Bone marrow (tissue), 2 donors: ENCODE results near the gene DENND2A.
A peak's percentile ranks its signal among the peaks of the same experiment; 100 is the strongest.
"Not testable (repeated sequence)": the region's sequence is repeated elsewhere in the genome, so short reads cannot be mapped to it uniquely, and the experiment has no call there.

Experiments
- DNase-seq, 2 donors: peaks; one replicate each; lab custom pipeline; 2025; lab: John Stamatoyannopoulos, UW

Gene DENND2A

DNA sequence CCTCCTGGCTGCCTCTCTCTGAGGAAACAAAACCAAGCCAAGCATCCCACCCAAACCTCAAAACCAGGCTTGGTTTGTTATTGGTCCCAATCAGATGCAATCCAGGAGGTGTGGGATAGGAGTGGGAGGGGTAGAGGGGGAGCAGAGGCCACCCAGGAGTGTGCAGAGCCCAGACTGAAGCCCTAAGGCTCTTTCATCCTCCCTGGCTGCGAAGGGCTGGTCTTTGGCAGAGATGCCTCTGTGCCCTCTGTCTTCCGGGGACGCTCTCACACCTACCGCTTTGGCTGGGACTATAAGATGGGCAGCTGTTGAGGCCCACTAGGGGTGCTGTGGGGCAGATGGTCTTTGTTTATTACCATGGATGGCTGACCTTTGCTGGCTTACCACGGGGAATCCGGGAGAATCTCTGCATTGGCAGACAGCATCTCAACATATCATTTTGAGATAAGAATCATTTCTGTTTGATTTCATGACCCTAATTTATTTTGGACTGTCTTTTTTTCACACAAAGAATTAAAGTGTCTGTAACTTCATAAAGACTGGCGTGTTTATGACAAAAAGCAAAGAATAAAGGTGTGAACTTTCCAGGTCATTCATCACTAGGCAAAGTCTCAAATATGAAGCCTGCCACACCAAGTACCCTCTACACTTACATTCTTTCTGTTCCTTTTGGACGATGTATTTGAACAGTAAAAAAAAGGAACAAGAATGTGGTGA lies 6.5 kb upstream of the DENND2A start:
- DNase-seq = peak in 1 of 2 donors; percentile 31

DNA sequence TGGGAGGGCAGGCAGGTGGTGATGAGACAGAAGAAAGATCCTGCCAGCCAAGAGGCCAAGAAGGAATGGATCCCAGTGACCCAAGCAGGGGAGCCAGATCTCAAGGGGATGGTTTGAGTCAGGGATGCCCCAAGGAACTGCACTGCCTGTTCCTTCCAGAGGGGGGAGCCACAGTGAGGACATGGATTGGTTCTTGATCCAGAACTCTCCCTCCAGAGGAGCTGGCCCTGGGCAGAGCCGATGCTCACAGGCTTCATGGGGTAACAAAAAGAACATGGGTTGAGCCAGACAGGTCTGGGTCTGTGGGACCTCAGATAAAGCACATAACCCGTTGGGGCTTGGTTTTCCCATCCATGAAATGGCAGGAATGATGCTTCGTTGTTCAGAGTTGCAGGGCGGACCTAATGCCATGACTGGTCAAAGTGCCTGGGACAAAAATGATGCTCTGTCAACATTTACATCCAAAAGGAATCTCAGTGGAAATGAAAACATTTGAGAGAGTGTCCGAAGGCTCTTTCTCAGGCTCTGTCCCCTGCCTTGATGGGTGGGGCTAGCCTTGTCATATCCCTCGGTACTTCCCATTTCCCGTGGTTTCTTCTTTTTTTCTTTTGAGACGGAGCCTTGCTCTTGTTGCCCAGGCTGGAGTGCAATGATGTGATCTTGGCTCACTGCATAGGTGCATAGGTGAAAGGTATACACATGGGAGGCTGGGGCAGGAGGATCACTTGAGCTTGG lies 4.7 kb upstream of the DENND2A start:
- no peak for DNase-seq

DNA sequence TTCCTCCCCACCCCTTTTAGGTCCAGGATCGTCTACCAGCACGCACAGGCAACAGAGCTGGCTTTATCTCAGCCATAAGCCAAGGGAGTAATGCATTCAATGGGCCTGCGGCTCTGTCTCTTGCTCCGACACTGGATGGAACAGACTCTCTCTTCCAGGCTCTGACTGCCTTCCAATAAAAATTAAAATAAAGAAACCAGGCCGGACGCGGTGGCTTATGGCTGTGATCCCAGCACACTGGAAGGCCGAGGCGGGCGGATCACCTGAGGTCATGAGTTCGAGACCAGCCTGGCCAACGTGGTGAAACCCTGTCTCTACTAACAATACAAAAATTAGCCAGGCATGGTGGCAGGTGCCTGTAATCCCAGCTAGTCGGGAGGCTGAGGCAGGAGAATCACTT lies 4.1 kb upstream of the DENND2A start:
- not testable (repeated sequence) for DNase-seq

DNA sequence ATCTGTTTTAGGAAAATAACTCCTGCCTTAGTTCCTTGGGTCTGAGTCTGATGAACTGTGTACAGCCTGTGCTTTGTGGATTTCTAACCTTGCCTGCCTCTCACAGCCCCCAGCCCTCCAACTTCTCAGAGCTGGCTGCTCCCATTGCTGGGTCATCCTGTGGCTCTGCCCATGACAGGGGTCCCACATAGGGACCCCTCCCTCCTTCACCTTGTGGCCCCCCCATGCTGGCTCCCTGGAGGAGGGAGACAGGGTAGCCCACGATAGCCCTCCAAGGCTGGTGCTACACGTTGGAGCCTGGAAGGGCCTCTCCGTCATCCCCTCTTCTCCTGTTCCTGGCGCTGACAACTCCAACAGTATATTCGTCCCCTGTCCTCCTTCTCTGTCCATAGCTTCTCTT lies 2.8 kb upstream of the DENND2A start:
- DNase-seq = no peak

DNA sequence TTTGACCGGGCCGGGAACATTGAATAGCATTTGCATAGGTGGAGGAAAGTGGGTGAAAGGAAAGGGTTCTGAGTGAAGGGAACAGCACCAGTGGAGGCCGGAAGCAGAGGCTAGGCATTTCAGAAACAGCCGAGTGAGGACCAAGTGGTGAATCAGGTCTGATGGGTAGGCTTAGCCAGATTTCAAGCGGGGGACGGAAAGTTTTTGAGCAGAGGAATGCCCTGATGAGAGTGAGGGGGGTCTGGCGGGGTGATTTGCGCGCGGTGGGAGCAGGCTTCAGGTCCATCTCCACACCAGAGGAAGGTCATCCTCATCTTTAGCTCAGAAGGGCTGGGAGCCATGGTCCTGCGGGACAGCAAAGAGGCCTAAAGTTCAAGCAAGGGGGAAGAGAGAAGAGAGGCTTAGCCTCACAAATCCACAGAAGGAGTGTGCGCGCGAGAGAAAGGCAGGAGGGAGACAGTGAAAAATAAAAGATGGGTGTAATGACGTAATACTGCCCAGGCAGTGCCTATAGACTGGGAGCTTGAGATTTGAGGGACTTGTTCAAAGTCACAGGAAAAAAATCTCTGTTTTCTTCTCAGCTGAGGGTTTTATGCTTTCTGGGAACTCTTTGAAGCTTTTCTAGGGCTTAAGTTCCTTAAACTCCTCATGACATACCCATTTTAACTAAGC lies 1.0 kb upstream of the DENND2A start:
- DNase-seq = no peak

DNA sequence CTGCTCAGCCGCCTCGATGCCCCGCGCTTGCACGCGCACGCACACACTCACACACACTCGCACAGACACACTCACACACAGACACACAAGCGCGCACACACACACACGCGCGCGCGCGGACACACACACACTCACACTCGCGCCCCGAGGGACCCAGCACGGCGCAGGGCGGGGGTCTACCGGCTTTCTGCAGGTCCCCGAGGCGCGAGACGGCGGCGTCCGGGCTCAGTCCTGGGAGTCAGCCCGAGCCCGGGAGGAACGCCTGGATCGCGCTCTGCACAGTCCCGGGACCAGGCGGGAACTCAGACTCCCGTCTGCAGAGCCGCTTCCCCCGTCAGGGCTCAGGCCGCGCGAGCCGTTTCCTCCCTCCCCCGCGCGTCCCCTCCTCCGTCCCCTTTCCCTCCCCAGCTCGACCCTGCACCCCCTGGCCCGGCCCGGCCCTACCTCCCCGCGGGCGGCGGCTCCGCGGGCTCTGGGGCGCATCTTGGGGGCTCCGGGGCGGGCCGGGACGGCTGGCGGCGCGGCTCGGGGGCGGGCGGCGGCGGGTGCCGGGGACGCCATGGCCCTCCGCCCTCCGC lies 464 bp downstream of the DENND2A start:
- no peak for DNase-seq

DNA sequence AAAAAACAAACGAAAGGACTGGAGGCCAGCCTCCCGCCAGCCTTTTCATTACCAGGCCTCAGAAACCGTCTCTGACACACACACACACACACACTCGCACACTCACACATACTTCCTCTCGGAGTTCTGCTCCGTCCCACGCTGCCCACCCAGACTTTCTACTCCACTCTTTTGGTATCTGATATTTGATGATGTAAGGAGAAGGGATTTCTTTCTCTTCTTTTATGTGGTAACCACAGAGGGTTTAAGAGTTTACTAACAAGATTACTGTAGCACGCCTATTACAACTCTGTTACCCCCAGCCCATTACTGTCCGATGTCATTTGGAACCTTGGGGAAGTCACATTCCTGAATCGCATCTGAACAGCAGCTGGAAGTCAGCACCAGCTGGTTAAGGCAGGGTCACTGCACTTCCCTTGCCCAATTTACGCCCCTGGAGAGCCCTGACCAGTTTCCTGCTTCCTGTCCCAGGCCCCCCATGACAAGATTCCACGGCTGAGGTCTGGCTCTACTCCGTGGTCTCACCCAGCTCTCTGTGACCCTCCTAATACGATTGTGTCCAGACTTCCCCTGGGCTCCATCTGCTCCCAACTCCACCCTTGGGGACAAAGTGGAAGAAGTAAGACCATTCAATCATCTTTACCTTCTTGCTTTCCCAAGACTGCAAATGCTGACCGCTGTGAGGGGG lies 1.1 kb downstream of the DENND2A start:
- DNase-seq = peak in 1 of 2 donors; percentile 26

DNA sequence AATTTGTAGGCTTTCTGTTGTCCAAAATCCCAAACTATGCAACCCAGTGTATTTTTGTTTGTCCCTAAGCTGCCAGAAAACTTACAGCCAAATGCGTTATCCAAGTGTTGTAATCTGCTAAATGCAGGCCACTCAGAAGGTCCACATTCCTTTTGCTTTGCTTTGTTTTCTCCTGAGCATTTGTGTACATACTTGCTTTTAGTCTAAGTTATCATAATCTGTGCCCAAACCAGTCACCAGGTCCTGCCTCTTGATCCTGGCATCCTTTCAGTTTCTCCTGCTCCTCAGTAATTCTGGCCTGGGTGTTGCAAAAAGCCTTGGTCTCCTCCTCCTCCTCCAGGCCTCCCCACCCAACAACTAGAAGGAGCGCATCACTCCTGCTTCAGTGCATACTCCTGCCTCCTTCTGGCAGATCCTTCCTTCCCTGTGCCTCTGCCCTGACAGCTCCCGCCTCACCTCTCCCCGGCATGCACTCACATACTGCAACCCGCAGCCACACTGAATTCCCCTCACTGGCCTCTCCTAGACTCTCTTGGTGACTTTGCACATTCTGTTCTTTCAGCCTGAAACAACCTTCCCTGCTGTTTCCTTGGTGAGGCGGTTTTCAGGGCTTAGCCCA lies 2.3 kb downstream of the DENND2A start:
- no peak for DNase-seq

DNA sequence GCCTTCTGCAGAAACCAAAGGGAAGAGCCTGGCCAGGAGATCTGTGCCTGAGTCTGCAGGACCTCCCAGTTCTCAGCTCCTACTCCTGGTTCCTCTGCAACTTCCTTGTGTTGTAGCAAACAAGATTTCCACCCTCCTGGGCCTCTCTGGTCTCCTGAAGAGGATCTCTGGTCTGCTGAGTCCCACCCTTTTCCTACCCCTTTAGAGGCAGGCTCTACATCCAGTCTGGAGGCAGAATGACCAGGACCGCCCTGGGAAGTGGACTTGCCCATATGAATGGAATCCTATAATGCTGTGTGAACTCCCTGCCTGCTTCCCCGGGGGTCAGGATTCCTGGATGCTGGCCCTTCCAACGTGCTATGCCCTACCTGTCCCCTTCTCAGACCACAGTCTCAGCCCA lies 3.2 kb downstream of the DENND2A start:
- DNase-seq = no peak

DNA sequence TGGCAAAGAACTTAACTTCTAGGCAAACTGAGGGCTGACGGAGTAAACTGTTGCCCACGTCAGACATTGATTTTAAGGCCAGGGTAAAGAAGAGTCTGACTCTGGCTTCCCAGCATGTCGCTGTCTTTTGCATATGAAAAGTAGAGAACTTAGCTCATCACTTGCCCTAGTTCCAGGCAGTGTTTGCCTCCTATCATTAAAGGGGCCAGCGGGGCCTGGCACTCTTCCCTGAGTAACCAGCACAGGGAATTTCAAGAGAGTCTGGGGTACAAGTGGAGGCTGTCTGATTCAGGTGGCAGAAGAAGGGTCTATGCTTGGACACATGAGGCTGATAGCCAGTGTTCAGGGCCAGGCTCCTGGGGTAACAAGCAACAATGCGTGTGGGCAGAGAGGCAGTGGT lies 4.8 kb downstream of the DENND2A start:
- no peak for DNase-seq

DNA sequence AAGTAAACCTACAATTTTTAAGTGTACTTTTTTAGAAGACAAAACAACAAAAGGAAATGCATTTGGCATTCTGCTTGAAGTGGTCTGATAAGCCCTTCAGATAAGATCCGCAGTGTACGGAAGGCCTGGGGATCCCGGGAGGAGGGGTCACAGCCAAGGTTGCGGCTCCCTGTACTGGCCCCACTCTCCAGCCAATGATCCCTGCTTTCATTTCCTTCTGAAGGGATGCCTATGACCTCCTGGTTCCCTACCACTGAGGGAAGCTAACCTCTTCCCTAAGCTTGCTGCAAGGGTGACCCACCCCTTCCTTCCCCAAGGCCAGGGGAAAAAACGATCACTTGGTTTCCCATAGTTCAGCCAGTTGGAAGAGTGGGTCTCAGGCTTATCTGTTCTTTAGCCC lies 5.3 kb downstream of the DENND2A start:
- DNase-seq = no peak

DNA sequence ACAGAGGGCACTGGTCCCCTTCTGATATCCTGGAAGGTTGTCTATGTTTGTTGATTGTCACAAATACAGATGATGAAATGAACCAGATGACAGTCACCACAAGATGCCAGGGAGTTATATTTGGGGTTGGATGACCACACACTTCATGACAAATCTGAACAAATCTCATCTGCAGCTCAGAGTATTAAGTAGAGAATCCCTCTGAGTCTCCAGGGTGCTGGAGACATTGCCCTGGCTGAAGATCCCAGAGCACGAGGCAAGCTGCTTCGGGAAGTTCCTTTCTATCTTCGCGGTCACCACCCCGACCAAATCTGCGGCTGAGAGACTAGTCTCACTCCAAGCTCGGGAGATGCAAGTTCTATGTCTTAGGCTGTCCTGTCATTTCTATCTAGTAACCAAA lies 9.0 kb downstream of the DENND2A start:
- no peak for DNase-seq

DNA sequence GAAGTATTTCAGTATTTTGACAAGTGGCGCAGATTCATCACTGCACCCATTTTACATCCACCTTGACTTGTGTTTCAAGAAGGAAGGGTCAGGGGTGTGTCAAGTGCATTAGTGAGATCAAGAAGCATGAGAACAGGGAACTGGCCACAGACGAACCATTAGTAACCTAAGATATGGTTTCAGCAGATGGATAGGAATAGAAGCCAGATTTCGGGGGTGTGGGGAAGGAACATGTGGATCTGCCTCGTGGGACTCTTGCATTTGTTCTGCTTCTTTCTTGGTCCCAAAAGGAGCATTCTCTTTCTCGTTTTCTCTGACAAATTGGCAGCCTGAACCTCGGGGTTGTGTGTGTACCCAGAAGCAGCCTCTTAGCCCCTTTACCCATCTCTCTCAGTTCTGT lies 9.6 kb downstream of the DENND2A start:
- no peak for DNase-seq

DNA sequence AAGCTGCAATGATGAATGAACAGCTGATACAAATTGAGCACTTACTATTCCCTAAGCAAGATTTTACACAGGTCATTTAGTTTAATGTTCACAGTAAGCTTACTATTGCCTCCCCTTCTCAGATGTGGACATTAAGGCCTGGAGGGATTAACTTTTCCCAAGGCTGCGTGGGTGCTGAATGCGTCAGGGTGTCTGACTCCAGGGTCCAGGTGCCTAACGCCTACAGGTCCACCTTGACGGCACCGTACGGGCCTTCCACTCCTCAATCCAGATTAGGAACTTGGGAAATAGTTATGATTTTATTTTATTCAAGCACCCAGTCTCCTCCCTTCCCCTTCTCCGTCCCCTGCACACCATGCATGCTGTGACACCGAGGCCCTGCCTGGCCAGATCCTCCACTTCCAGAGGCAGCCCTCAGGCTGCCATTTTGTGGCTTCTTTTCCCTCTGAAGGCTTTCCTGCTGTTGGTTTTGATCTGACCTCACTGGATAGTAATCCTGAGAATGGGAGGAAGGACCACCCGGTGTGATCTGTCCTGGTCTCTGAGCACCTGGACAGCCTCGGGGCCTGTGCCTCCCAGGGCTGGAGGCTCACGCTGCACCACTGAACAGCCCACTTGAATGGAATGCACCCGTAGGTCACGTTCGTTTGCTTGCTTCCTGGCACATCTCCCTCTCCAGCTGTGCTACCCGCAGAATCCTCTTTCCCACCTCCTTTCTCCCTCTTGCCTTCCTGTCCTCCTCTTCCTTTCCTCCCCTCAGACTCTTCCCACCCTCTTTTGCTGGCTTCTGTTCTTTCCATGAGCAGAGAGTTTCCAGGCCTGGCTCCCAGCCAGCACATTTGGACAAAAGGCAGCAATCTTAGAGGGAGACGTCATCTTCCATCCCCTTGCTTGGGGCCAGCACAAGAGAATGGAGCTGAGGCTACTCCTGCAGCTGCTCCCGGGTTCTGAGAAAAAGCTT lies 14.4 kb downstream of the DENND2A start:
- no peak for DNase-seq

DNA sequence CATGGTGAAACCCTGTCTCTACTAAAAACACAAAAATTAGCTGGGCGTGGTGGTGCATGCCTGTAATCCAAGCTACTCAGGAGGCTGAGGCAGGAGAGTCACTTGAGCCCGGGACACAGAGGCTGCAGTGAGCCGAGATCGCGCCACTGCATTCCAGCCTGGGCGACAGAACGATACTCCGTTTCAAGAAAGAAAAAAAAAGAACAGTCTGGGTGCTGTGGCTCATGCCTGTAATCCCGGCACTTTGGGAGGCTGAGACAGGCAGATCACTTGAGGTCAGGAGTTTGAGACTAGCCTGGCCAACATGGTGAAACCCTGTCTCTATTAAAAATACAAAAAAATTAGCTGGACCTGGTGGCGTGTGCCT lies 15.4 kb downstream of the DENND2A start:
- DNase-seq = not testable (repeated sequence)

DNA sequence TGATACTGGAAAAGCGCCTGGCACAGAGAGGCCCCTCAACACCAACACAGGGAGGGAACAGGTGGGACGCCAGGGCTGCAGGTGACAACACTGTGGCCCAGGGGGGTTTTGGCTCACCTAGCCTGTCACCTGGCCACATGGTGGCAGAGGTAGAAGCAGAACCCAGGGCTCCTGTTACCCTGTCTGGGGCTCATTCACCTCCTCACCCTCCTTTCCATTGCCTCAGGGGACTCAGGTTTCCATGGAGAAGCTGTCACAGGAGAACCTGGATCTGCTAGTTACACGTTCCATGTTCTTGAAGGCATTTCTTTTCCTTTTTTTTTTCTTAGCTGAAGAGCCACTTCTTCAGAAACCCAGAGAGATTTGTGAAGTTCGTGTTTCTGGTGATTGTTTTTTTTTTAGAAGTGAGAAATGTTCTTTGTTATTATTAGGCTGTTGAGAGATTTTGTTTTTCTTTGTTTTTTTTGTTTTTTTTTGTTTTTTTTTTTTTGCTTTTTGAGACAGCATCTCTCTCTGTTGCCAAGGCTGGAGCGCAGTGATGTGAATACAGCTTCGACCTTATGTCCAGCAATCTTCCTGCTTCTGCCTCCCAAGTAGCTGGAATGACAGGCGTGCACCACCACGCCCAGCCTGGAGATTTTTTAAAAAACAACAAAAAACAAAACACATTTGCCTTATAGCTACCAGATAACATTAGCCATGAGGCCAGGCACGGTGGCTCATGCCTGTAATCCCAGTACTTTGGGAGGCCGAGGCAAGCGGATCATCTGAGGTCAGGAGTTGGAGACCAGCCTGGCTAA lies 16.0 kb downstream of the DENND2A start:
- no peak for DNase-seq

DNA sequence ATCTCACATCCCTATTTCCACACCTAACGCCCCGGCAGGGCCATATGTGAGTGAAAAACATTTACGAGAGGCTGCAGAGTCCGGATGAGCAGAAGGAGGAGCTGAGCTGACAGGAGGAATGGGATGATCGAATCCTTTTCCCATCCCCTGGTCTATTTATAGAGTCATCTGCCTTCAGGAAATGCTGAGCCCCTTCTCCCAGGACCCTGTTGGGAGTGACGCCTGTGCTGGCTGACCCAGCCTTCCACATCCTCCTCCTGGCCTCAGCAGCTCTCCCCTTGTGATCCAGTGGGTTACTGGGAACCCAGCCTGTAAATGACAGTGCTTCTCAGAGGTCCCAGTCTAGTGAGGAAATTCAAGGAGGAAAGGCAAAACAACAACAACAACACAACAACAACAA lies 16.6 kb downstream of the DENND2A start:
- no peak for DNase-seq

DNA sequence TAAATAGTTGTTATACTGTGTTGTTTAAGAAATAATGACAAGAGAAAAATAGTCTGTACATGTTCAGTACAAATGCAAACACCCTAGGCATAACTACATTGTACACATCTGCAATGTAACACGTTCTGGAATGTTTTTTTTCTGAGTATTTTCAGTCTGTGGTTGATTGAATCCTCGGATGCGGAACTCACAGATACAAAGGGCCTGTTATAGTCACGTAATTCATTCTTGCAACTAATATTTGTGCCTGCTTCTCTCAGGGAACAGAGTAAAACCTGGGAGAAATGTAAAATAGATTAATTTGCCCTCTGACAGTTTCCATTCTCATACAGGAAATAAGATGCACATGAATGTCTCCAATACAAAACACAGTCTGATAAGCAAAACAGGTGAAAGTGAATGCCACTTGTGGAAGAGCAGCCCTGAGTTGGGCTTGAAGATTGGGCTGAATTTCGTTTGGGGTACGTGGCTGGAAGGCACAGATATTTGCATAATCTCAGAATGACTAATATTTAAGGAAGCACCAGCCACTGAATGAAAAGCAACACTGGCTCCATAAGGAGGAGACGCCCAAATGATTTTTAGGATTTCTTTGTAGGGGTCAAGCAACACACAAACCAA lies 19.1 kb downstream of the DENND2A start:
- no peak for DNase-seq

DNA sequence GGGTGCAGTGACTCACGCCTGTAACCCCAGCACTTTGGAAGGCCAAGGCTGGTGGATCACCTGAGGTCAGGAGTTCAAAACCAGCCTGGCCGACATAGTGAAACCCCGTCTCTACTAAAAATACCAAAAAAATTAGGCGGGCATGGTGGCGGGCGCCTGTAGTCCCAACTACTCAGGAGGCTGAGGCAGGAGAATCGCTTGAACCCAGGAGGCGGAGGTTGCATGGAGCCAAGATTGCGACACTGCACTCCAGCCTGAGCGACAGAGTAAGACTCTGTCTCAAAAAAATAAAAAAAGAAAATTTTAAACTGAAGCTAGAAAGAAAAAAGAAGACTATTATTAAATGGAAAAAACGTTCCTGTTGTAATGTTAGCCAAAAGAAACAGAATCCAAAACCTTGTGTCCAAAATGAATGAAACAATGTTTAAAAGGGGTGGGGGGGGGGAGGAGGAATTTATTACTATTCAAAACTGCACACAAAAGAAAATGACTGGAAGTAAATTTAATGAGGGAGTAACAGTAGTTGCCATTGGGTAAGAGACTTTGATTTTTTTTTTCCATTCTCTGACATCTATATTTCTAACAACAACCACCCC lies 20.6 kb downstream of the DENND2A start:
- DNase-seq = not testable (repeated sequence)
